Measurements from ENCODE around the gene SERP2.

The SERP2 gene

GRCh38 chr13:44436589-44437337 lies 63.1 kb downstream of the SERP2 start (continued):
- no peak for TF ChIP-seq ZNF664 (tag by site-specific recombination; IDR thresholded peaks at IDR 0.05)
- TF ChIP-seq ZIC2 (tag by site-specific recombination; IDR thresholded peaks at IDR 0.05): 0 out of 2 replicates have a peak, but pooled peaks have one; percentile 22
- TF ChIP-seq CTCF (tag by site-specific recombination; IDR thresholded peaks at IDR 0.05): no peak

- CTCF ChIA-PET: interaction anchor here (0.6 to 5.0 kb wide), 16 partner anchors 12 to 589 kb away, joined by 3 to 80 read pairs (median 4); no protein-coding TSS in a partner anchor
- peak overlapping the region; percentile 70 for H3K27ac ChIP-seq (ENCODE audit: extremely low read depth, low read depth, low read length)
- peak; percentile 47; the same call in 1 of the 2 replicates for TF ChIP-seq SCRT2 (tag by site-specific recombination; IDR thresholded peaks at IDR 0.05)
- no peak for TF ChIP-seq ZNF324 (tag by site-specific recombination; IDR thresholded peaks at IDR 0.05)
- peak; percentile 82 for TF ChIP-seq ZNF335 (tag by site-specific recombination; conservative IDR thresholded peaks at IDR 0.05)
- no peak for TF ChIP-seq ZNF350 (tag by site-specific recombination; IDR thresholded peaks at IDR 0.05)
- TF ChIP-seq SP2 (tag by site-specific recombination; IDR thresholded peaks at IDR 0.05): peak; percentile 16; the same call in 1 of the 2 replicates
- TF ChIP-seq, protein P1, sequence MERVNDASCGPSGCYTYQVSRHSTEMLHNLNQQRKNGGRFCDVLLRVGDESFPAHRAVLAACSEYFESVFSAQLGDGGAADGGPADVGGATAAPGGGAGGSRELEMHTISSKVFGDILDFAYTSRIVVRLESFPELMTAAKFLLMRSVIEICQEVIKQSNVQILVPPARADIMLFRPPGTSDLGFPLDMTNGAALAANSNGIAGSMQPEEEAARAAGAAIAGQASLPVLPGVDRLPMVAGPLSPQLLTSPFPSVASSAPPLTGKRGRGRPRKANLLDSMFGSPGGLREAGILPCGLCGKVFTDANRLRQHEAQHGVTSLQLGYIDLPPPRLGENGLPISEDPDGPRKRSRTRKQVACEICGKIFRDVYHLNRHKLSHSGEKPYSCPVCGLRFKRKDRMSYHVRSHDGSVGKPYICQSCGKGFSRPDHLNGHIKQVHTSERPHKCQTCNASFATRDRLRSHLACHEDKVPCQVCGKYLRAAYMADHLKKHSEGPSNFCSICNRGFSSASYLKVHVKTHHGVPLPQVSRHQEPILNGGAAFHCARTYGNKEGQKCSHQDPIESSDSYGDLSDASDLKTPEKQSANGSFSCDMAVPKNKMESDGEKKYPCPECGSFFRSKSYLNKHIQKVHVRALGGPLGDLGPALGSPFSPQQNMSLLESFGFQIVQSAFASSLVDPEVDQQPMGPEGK (tag by site-specific recombination; IDR thresholded peaks at IDR 0.05): no peak
- TF ChIP-seq, protein P2, sequence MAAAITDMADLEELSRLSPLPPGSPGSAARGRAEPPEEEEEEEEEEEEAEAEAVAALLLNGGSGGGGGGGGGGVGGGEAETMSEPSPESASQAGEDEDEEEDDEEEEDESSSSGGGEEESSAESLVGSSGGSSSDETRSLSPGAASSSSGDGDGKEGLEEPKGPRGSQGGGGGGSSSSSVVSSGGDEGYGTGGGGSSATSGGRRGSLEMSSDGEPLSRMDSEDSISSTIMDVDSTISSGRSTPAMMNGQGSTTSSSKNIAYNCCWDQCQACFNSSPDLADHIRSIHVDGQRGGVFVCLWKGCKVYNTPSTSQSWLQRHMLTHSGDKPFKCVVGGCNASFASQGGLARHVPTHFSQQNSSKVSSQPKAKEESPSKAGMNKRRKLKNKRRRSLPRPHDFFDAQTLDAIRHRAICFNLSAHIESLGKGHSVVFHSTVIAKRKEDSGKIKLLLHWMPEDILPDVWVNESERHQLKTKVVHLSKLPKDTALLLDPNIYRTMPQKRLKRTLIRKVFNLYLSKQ (tag by site-specific recombination; IDR thresholded peaks at IDR 0.05; ENCODE audit: borderline replicate concordance): no peak
- TF ChIP-seq ZXDB (tag by site-specific recombination; IDR thresholded peaks at IDR 0.05): no peak
- no peak for TF ChIP-seq ZNF530 (tag by site-specific recombination; IDR thresholded peaks at IDR 0.05; ENCODE audit: low read depth)
- 0 out of 2 replicates have a peak, but pooled peaks have one; percentile 21 for TF ChIP-seq ZNF2 (tag by site-specific recombination; IDR thresholded peaks at IDR 0.05)
- TF ChIP-seq ZNF184 (tag by site-specific recombination; IDR thresholded peaks at IDR 0.05): no peak
- TF ChIP-seq ZNF416 (tag by site-specific recombination; IDR thresholded peaks at IDR 0.05): no peak
- no peak for TF ChIP-seq ZNF670 (tag by site-specific recombination; IDR thresholded peaks at IDR 0.05; ENCODE audit: low read depth)
- TF ChIP-seq, protein P3, sequence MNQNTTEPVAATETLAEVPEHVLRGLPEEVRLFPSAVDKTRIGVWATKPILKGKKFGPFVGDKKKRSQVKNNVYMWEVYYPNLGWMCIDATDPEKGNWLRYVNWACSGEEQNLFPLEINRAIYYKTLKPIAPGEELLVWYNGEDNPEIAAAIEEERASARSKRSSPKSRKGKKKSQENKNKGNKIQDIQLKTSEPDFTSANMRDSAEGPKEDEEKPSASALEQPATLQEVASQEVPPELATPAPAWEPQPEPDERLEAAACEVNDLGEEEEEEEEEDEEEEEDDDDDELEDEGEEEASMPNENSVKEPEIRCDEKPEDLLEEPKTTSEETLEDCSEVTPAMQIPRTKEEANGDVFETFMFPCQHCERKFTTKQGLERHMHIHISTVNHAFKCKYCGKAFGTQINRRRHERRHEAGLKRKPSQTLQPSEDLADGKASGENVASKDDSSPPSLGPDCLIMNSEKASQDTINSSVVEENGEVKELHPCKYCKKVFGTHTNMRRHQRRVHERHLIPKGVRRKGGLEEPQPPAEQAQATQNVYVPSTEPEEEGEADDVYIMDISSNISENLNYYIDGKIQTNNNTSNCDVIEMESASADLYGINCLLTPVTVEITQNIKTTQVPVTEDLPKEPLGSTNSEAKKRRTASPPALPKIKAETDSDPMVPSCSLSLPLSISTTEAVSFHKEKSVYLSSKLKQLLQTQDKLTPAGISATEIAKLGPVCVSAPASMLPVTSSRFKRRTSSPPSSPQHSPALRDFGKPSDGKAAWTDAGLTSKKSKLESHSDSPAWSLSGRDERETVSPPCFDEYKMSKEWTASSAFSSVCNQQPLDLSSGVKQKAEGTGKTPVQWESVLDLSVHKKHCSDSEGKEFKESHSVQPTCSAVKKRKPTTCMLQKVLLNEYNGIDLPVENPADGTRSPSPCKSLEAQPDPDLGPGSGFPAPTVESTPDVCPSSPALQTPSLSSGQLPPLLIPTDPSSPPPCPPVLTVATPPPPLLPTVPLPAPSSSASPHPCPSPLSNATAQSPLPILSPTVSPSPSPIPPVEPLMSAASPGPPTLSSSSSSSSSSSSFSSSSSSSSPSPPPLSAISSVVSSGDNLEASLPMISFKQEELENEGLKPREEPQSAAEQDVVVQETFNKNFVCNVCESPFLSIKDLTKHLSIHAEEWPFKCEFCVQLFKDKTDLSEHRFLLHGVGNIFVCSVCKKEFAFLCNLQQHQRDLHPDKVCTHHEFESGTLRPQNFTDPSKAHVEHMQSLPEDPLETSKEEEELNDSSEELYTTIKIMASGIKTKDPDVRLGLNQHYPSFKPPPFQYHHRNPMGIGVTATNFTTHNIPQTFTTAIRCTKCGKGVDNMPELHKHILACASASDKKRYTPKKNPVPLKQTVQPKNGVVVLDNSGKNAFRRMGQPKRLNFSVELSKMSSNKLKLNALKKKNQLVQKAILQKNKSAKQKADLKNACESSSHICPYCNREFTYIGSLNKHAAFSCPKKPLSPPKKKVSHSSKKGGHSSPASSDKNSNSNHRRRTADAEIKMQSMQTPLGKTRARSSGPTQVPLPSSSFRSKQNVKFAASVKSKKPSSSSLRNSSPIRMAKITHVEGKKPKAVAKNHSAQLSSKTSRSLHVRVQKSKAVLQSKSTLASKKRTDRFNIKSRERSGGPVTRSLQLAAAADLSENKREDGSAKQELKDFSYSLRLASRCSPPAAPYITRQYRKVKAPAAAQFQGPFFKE (tag by site-specific recombination; IDR thresholded peaks at IDR 0.05; ENCODE audit: borderline replicate concordance): no peak
- TF ChIP-seq ZNF433 (tag by site-specific recombination; IDR thresholded peaks at IDR 0.05; ENCODE audit: low read depth): no peak
- TF ChIP-seq ZNF747 (tag by site-specific recombination; IDR thresholded peaks at IDR 0.05): no peak
- TF ChIP-seq ZNF510 (tag by site-specific recombination; IDR thresholded peaks at IDR 0.05; ENCODE audit: insufficient replicate concordance): no peak
- TF ChIP-seq, protein P4, sequence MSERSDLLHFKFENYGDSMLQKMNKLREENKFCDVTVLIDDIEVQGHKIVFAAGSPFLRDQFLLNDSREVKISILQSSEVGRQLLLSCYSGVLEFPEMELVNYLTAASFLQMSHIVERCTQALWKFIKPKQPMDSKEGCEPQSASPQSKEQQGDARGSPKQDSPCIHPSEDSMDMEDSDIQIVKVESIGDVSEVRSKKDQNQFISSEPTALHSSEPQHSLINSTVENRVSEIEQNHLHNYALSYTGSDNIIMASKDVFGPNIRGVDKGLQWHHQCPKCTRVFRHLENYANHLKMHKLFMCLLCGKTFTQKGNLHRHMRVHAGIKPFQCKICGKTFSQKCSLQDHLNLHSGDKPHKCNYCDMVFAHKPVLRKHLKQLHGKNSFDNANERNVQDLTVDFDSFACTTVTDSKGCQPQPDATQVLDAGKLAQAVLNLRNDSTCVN (tag by site-specific recombination; optimal IDR thresholded peaks at IDR 0.05): no peak
Observed at GRCh38 chr13:44437356-44438233, 64.0 kb downstream of the SERP2 start.

More at GRCh38 chr13:44437356-44438233, 64.0 kb downstream of the SERP2 start:
- peak overlapping the region; percentile 60 for H3K4me3 ChIP-seq (ENCODE audit: low read depth, low read length)
- peaks cover 0 to 22% of the 10 kb centered on the region in 2 experiments; a peak in 1 of 3 replicates for H3K36me3 ChIP-seq (ENCODE audit: control insufficient read depth in 2 of 2, insufficient read depth in 1 of 2, low read length in 2 of 2)
- POLR2A ChIA-PET: interaction anchor here (0.7 to 2.4 kb wide), 22 partner anchors 10 to 558 kb away, joined by 3 to 12 read pairs (median 4); partner anchors contain the start of genes CCDC122, LACC1 and SERP2
- H3K9me3 ChIP-seq (ENCODE audit: control insufficient read depth, insufficient read depth, low read depth, low read length): no peaks in the 10 kb centered on the region
- H3K4me1 ChIP-seq (ENCODE audit: control insufficient read depth, insufficient read depth, low read length): peaks cover 3% of the 10 kb centered on the region

All from HEK293 (cell line).